Immature natural killer cell (primary cell): ENCODE results near the gene NOTCH4. TPM values are rescaled to one million over a fixed set of nuclear protein-coding genes. Genes with fewer than 3 reads are reported as not detected.

Experiments
- DNase-seq, 3 donors: peaks; one replicate each; pipeline ENCODE4 v3.0.0; 2022; ENCODE audit warnings: mixed read lengths in 1 of 3
- H3K27ac Mint-ChIP-seq, 6 donors: one replicate each; pipeline ENCODE4 v1.8.0; 2020; ENCODE audit warnings: mixed read lengths in 6 of 6, mild to moderate bottlenecking in 5 of 6, inconsistent platforms in 4 of 6, moderate library complexity in 3 of 6
- H3K27me3 Mint-ChIP-seq, 3 donors: one replicate each; pipeline ENCODE4 v1.8.0; 2020 to 2021; ENCODE audit warnings: low read depth in 3 of 3, mild to moderate bottlenecking in 3 of 3, mixed read lengths in 3 of 3, moderate library complexity in 3 of 3, inconsistent platforms in 1 of 3
- H3K36me3 Mint-ChIP-seq, 3 donors: one replicate each; pipeline ENCODE4 v1.8.0; 2020; ENCODE audit warnings: mixed read lengths in 3 of 3, inconsistent platforms in 2 of 3, mild to moderate bottlenecking in 2 of 3
- H3K4me1 Mint-ChIP-seq, 2 donors: one replicate each; pipeline ENCODE4 v1.8.0; 2020; ENCODE audit warnings: inconsistent platforms in 2 of 2, mild to moderate bottlenecking in 2 of 2, mixed read lengths in 2 of 2, moderate library complexity in 1 of 2
- H3K4me3 Mint-ChIP-seq, 5 donors: one replicate each; pipeline ENCODE4 v1.8.0; 2020; ENCODE audit warnings: mild to moderate bottlenecking in 5 of 5, mixed read lengths in 5 of 5, inconsistent platforms in 3 of 5, moderate library complexity in 3 of 5
- H3K9me3 Mint-ChIP-seq, 6 donors: one replicate each; pipeline ENCODE4 v1.8.0; 2020; ENCODE audit warnings: mild to moderate bottlenecking in 6 of 6, mixed read lengths in 6 of 6, inconsistent platforms in 4 of 6, moderate library complexity in 3 of 6
- polyA plus RNA-seq, 3 donors: library from polyadenylated mRNA; unstranded; fragments of 300-500 nt; fragmentation: Illumina TruSeq; gene quantifications; one replicate each; pipeline ENCODE4 v1.2.3, GENCODE V29; 2021

Gene NOTCH4
- polyA plus RNA-seq, 3 donors from 2014 or later: 0.15 to 1.4 (median 1.2) TPM

DNA sequence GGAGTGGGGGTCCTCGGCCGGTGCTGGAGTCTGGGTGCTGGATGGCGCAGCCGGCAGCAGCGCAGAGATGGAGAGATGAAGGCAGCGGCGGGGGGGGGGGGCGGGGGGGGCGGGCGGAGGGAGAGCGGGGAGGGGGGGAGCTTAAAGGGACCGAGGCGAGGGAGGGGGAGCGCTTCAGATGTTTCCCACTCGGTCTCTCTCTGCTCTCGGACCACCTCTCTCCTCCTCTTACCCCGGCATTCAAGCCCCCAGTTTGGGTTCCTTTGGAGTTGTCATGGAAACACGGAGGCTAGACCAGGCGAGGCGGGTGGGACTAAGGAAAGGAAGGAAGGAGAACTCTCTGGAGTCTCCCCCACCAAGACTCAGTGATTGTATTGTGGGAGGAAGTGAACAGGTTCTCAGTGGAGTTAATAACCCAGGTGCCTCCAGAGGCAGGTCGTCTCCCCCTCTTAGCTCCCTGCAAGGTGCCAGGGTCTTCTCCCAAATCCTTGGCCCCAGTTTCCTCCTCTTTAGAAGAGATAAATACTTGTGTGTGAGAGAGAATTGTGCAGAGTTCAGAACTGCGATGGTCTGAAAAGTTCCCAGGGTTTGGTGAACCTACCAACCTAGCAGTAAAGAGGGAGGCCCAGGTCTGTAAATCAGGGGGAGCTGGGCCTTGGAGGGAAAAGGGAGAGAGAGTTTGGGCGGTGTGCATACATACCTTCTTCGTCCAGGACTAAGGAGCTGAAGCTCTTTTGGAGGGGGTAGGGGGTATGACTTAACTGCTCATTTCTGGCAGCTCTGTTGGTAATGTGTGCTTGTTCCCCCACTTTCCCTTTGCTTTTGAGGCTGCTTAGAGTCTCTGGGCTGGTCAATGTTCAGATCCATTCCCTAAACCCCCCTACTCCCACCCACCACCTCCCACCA lies 71.8 kb downstream of the NOTCH4 start, which contains the start of gene PRRT1:
Gene PRRT1, minus strand, starts transcription at position 77 of the 906 bp plus-strand sequence. CDS start 112 bp downstream, outside the sequence.
- H3K27me3 Mint-ChIP-seq: peaks cover 9 to 18% (median 17%) of the 10 kb centered on the region in 3 donors
- H3K4me3 Mint-ChIP-seq: peak within 1 kb of the TSS; percentile 17 to 99 (median 71)
- no peaks in the 10 kb centered on the region for H3K36me3 Mint-ChIP-seq
- H3K4me1 Mint-ChIP-seq: peaks cover 52 to 66% of the 10 kb centered on the region in 2 donors
- H3K27ac Mint-ChIP-seq: peak within 1 kb of the TSS in 5 of 6 donors; percentile 90 to 95 (median 94)
- no peak for DNase-seq
- H3K9me3 Mint-ChIP-seq: peaks cover 0 to 6% (median 2%) of the 10 kb centered on the region in 6 donors

DNA sequence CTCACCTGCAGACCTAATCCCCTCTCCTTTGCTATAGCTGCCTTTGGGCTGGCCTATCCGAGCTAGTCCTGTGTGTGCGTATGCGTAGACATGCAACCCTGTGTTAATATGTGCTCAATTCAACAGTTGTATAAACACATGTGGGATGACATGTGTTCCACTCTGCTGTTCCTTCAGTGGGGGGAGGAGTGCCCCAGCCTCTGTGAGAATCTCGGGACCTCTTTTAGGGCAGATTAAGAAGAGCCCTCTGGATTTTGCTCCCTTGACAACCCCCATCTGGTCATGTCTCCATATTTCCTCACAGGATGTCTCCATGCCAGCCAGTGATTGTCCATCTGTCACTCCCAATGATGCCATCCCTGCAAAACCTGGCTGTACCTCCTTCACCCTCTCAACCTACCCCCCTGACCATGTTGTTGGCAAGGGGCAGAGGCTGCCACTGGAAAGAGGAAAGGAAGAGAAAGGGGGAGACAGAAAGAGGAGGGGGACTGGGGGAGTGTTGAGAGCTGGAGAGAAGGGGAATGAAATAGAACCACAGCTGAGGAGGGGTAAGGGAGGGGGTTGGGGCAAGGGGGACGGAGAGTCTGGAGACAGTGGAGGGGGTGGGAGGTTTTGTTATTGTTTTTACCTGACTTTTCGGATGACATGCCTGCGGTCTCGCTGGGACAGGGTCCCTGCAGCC lies 72.5 kb downstream of the NOTCH4 start:
- Mint-ChIP-seq H3K36me3 (peaks cover 0 to 4% (median 0%) of the 10 kb centered on the region in 3 donors), H3K27ac (peak overlapping the region in 3 of 6 donors; percentile 1 to 67 (median 8)), H3K4me1 (peaks cover 58 to 73% of the 10 kb centered on the region in 2 donors), H3K9me3 (peaks cover 0 to 6% (median 2%) of the 10 kb centered on the region in 6 donors), H3K27me3 (peaks cover 16 to 19% (median 18%) of the 10 kb centered on the region in 3 donors), H3K4me3 (peak overlapping the region in 2 of 5 donors; percentile 21 to 60)
- DNase-seq: no peak

DNA sequence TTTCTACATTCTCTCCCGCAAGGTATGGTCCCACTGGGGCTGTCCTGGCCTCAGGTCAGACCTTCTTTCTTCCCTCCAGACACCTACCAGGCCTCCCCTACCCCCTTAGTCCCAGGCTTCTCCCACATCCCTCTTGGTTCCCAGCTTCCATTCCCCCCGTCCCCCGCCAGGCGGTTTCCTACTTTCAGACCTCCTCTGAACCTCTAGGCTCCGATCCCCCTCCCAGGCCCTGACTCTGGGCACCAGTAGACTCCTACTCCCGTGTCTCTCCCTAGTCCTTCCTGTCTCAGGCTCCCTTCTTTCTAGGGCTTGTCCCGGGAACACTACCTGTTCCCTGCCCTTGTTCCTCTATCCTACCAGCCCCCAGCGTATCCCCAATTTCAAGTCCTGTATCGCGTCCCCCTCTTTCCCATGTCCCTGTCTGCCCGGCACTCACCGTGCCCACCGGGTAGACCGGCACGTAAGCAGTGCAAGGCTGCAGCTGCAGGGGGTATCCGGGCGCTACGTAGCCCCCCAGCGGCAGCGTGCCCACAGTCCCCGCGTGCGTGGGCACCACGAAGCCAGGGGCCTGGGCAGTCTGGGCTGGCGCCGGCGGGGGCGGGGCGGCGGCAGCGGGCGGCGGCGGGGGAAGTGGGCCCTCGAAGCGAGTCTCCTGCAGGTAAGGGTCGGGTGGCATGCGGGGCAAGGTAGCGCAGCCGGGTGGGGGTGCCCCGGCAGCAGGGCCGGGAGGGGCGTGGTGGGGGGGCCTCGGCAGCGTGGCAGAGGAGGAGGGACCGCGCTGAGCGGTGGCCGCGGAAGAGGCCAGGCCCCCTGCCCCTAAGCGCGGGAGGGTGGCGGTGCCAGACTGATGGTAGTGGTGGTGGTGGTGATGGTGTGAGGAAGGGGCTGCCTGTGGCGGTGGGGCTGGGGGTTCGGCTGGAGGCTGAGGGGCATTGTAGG lies 73.7 kb downstream of the NOTCH4 start:
- Mint-ChIP-seq H3K4me3 (peak overlapping the region; percentile 17 to 57 (median 30)), H3K36me3 (peaks cover 0 to 7% (median 0%) of the 10 kb centered on the region in 3 donors), H3K27ac (peak overlapping the region in 2 of 6 donors; percentile 1 to 12), H3K27me3 (peaks cover 18 to 23% (median 19%) of the 10 kb centered on the region in 3 donors), H3K9me3 (peaks cover 0 to 6% (median 2%) of the 10 kb centered on the region in 6 donors), H3K4me1 (peaks cover 53 to 74% of the 10 kb centered on the region in 2 donors)
- DNase-seq: no peak

DNA sequence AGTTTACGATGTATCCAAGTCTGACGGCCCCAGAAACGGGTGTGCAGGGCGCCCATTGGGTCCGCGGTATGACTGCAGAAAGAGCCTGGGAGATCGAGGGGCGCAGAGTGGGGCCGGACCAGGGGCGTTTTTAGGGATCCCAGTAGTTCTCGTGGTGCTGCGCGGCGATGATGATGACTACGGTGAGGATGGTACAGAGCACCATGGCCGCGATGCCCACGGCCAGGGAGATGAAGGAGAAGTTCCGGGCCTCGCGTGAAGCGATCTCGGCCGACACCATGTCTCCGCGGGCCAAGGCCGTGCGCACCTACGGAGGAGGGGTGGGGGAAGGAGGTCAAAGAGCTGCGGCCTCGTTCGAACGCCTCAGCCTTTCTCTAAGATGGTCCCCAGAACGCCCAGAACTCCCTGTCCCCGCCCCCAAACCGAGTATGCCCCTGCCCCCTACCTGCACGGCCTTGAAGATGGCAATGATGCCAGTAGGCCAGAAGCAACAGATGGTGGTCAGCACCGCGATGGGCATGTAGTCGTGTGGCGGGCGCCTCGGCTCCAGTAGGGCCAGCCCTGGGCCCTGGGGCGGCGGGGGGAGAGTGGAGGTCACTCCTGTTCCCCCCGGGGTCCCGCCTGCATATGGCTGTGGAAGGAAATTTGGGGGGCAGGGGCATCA lies 74.6 kb downstream of the NOTCH4 start:
- peak overlapping the region; percentile 65 to 92 (median 81) for H3K27ac Mint-ChIP-seq
- H3K4me3 Mint-ChIP-seq: peak overlapping the region; percentile 89 to 97 (median 92)
- peaks cover 0 to 7% (median 0%) of the 10 kb centered on the region in 3 donors for H3K36me3 Mint-ChIP-seq
- peaks cover 44 to 64% of the 10 kb centered on the region in 2 donors for H3K4me1 Mint-ChIP-seq
- H3K9me3 Mint-ChIP-seq: peaks cover 0 to 6% (median 2%) of the 10 kb centered on the region in 6 donors
- no peak for DNase-seq
- H3K27me3 Mint-ChIP-seq: peaks cover 17 to 24% (median 17%) of the 10 kb centered on the region in 3 donors

DNA sequence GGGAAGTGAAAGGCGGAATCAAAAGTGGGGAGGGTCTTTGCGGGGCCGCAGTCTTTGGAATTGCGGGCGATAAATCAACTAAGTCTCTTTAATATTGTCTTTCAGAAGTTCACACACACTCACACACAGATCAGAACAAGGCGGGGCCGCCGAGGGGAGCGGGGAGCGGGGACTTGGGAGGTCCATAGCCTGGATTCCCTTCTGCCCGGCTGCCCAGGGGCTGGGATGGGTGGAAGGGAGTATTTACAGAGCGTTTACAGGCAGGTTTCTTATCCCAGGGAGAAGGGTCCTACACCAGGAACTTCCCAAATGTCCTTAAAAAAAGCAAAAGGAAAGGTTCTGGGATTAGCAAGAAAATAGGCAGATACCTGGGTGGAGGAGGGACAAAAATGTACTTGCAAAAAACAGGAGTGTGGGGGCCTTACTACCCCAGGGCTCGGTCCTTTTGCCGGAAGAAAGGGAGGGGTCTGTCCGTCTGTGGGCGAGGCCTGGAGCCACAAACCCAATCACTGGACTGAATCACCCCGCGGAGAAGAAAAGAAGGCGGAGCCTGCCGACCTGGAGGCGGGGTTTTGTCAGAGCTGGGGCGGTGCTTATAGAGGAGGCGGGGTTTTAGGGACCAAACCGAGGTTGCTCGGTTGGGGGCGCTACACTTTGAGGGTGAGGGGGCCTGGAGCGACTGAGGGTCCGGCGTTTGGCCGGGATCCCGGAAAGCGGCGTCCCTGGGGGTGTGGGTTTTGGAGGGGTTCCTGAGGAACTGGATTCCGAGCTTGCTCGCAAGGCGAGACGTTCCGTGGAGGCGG lies 75.4 kb downstream of the NOTCH4 start:
- H3K36me3 Mint-ChIP-seq: peaks cover 0 to 7% (median 0%) of the 10 kb centered on the region in 3 donors

DNA sequence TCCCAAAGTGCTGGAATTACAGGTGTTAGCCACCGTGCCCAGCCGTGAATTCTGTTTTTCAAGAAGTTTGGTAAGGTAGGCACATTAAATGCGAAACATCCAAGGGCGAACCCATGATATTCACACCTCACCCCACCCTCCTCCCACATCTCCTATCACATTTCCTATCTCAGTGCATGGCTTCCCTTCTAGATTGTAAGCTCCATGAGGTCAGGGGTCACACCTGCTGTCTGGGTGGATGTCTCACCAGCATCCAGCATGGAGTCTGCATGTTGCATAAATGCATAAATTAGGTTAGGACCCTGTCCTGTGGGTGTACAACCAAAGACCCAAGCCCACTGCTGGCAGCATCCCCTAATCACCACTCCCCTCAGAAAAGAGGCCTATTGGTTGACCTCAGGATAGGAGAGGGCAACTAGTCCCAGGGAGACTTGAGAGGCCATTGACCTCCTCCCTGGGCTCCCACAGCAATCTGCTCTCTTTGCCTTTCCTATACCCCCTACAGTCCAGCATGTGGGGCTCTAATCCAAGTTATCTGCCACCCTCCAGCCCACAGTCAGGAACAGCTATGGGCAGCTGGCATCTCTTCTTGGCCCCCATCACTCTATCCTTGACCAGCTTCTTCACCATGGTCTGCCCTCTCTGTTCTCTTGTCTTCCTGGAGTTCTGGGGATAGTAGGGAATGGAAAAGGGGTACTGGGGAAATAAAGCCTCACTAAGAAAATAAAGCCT lies 76.3 kb downstream of the NOTCH4 start:
- peaks cover 0 to 7% (median 0%) of the 10 kb centered on the region in 3 donors for H3K36me3 Mint-ChIP-seq
- H3K27me3 Mint-ChIP-seq: peaks cover 9 to 20% (median 10%) of the 10 kb centered on the region in 3 donors
- DNase-seq: no peak
- peak overlapping the region in 3 of 6 donors; percentile 17 to 80 (median 67) for H3K27ac Mint-ChIP-seq
- H3K4me3 Mint-ChIP-seq: peak overlapping the region; percentile 89 to 97 (median 92)
- peaks cover 30 to 48% of the 10 kb centered on the region in 2 donors for H3K4me1 Mint-ChIP-seq
- peaks cover 0 to 6% (median 2%) of the 10 kb centered on the region in 6 donors for H3K9me3 Mint-ChIP-seq

More for the DNA sequence above, 75.4 kb downstream of the NOTCH4 start:
- Mint-ChIP-seq H3K27ac (peak overlapping the region; percentile 65 to 92 (median 81)), H3K27me3 (peaks cover 11 to 24% (median 12%) of the 10 kb centered on the region in 3 donors), H3K4me1 (peaks cover 37 to 57% of the 10 kb centered on the region in 2 donors), H3K9me3 (peaks cover 0 to 6% (median 2%) of the 10 kb centered on the region in 6 donors), H3K4me3 (peak overlapping the region; percentile 89 to 97 (median 92))
- DNase-seq: peak; percentile 80 to 86 (median 85)

DNA sequence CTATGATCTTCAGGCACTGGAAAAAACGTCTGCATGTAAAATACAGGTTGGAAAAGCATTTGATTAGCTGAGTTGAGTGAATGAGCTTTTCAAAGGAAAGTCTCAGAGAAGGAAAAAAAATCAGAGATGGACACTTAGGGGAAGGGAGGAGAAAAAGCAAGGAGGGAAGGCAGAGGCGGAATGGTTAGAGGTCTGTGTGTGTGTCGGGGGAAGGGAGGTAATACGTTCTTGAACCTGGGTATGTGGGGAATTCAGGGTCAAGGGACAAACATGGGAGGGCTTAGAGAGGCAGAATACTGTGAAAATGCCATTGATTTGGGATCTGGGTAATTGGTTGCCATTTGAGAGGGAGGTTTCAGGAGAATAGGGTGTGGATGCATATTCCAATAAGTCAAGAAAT lies 77.2 kb downstream of the NOTCH4 start:
- Mint-ChIP-seq H3K27me3 (peaks cover 7 to 23% (median 12%) of the 10 kb centered on the region in 3 donors), H3K27ac (peak overlapping the region in 4 of 6 donors; percentile 9 to 32 (median 20)), H3K36me3 (peaks cover 0 to 7% (median 0%) of the 10 kb centered on the region in 3 donors), H3K9me3 (peaks cover 0 to 6% (median 2%) of the 10 kb centered on the region in 6 donors), H3K4me3 (peak overlapping the region in 3 of 5 donors; percentile 2 to 61 (median 48)), H3K4me1 (peaks cover 30 to 41% of the 10 kb centered on the region in 2 donors)
- no peak for DNase-seq

DNA sequence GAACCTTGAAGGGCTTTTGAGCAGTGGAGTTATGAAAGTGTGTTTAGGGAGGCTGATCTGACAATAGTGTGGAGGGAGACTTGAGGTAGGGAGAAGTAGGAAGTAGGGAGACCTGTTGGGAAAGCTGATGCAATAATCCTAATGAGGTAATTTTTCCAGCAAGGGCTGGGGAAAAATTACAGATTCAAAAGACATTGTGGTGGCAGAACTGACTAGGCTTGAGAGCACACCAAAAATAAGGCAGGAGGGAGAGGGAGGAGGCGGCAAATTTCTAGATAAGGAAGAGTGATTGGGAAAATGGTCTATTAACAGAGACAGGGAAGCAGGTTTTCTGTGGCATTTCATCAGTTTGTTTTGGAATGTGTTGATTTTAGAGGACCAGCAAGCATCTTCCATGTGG lies 77.6 kb downstream of the NOTCH4 start:
- Mint-ChIP-seq H3K27ac (peak overlapping the region in 3 of 6 donors; percentile 9 to 32 (median 13)), H3K27me3 (peaks cover 7 to 23% (median 12%) of the 10 kb centered on the region in 3 donors), H3K4me1 (peaks cover 30 to 41% of the 10 kb centered on the region in 2 donors), H3K9me3 (peaks cover 0 to 6% (median 2%) of the 10 kb centered on the region in 6 donors), H3K4me3 (peak overlapping the region in 4 of 5 donors; percentile 2 to 61 (median 32)), H3K36me3 (peaks cover 0 to 7% (median 0%) of the 10 kb centered on the region in 3 donors)
- DNase-seq: no peak
